Panc1 (cell line): ENCODE results near the gene TOB2. TPM values are rescaled to one million over a fixed set of nuclear protein-coding genes. Genes with fewer than 3 reads are reported as not detected.
A peak's percentile ranks its signal among the peaks of the same experiment; 100 is the strongest.

Experiments
- ATAC-seq: fragments of 200-7000 bp; cut with Tn5 transposase; 2 replicates; pipeline ENCODE4 v1.9.1; 2020; ENCODE audit warnings: mild to moderate bottlenecking, moderate library complexity
- BruUV-seq: library from RNA; stranded (reverse); fragments of 400-500 nt; replicated peaks from 2 replicates; lab custom pipeline; 2021; lab: Mats Ljungman, UMichigan
- CTCF ChIA-PET: fragments of 300-600 bp; sonication (Branson Sonifier 250); formaldehyde crosslinking; loops from one replicate; lab custom pipeline; 2022; ENCODE audit warnings: antibody characterized with exemption; lab: Charles Lee
- POLR2A ChIA-PET: fragments of 300-600 bp; sonication (Branson Sonifier 250); formaldehyde crosslinking; loops from one replicate; lab custom pipeline; 2022; ENCODE audit warnings: antibody characterized with exemption; lab: Charles Lee
- DNase-seq: peaks from one replicate; pipeline ENCODE4 v3.0.0-alpha.2; 2010; ENCODE audit warnings: low read depth, low spot score
- H3K27ac ChIP-seq: 2 replicates; pipeline ENCODE4 v1.5.1; 2011; ENCODE audit warnings: mild to moderate bottlenecking, low read length, inconsistent platforms
- H3K27me3 ChIP-seq: fragments of 200-500 bp; sonication (Bioruptor generic); 2 replicates; pipeline ENCODE4 v1.6.0; 2014; ENCODE audit warnings: low read length, inconsistent platforms; ENCODE audit not compliant: control insufficient read depth, insufficient read depth
- H3K36me3 ChIP-seq: fragments of 200-500 bp; sonication (Bioruptor generic); 2 replicates; pipeline ENCODE4 v1.5.1; 2014; ENCODE audit warnings: inconsistent platforms, mild to moderate bottlenecking, low read length, moderate library complexity; ENCODE audit not compliant: control insufficient read depth, insufficient read depth
- H3K4me1 ChIP-seq: 2 replicates; pipeline ENCODE4 v1.5.1; 2011; ENCODE audit warnings: inconsistent platforms, mild to moderate bottlenecking, low read length, moderate library complexity; ENCODE audit not compliant: control insufficient read depth, insufficient read depth
- H3K4me3 ChIP-seq, 2 experiments: 2 replicates each; pipeline ENCODE4 v1.5.1; 2011 to 2012; ENCODE audit warnings: low read depth in 2 of 2, low read length in 2 of 2, mild to moderate bottlenecking in 2 of 2, inconsistent platforms in 1 of 2, moderate library complexity in 1 of 2
- H3K9me3 ChIP-seq: fragments of 200-500 bp; sonication (Bioruptor generic); 2 replicates; pipeline ENCODE4 v1.5.1; 2014; ENCODE audit warnings: low read depth, mild to moderate bottlenecking, inconsistent platforms, low read length, moderate library complexity; ENCODE audit not compliant: control insufficient read depth, insufficient read depth
- CTCF ChIP-seq: fragments of 450-650 bp; IDR thresholded peaks from 2 replicates; pipeline ENCODE4 v1.5.1; 2017; ENCODE audit warnings: mild to moderate bottlenecking
- POLR2AphosphoS5 ChIP-seq: IDR thresholded peaks from 2 replicates; pipeline ENCODE4 v1.6.1; 2012; ENCODE audit warnings: mild to moderate bottlenecking, low read depth, low read length, moderate library complexity
- SIN3A ChIP-seq: IDR thresholded peaks from 2 replicates; pipeline ENCODE4 v1.6.1; 2012; ENCODE audit warnings: low read depth, mild to moderate bottlenecking, low read length, moderate library complexity, borderline replicate concordance; ENCODE audit not compliant: insufficient read depth
- TCF7L2 ChIP-seq: IDR thresholded peaks from 2 replicates; pipeline ENCODE4 v1.6.1; 2011; ENCODE audit warnings: mild to moderate bottlenecking, low read depth, low read length, inconsistent platforms
- in situ Hi-C: cut with HindIII; loops from 2 replicates; pipeline ENCODE4 v1.10.0; 2016; ENCODE audit warnings: low sequenced_read_pairs, low pct_unique_long_range_greater_than_20kb
- intact Hi-C: fragments of 100-400 bp; cut with micrococcal nuclease; formaldehyde crosslinking; loops from one replicate; pipeline ENCODE4 v1.10.0; 2022; ENCODE audit not compliant: unreplicated experiment
- total RNA-seq: library from RNA; stranded (reverse); gene quantifications from one replicate; pipeline ENCODE4 v1.2.1, GENCODE V29; 2021; ENCODE audit not compliant: unreplicated experiment
- TF ChIP-seq, protein P1 (sequence below), 2 experiments: IDR thresholded peaks; 2 replicates each; pipeline ENCODE4 v1.6.1; 2011 to 2012; ENCODE audit warnings: low read depth in 2 of 2, control low read depth in 1 of 2, low read length in 1 of 2, mild to moderate bottlenecking in 1 of 2, moderate library complexity in 1 of 2; ENCODE audit not compliant: insufficient read depth in 1 of 2

The TOB2 gene
- total RNA-seq, 1 experiment from 2014 or later, result 43.6 TPM

- 0 out of 2 replicates have a peak, but pooled peaks have one; percentile 27 for ATAC-seq
These were observed 34.7 kb upstream of the TOB2 start for GRCh38 chr22:41481131-41481830.

DNA sequence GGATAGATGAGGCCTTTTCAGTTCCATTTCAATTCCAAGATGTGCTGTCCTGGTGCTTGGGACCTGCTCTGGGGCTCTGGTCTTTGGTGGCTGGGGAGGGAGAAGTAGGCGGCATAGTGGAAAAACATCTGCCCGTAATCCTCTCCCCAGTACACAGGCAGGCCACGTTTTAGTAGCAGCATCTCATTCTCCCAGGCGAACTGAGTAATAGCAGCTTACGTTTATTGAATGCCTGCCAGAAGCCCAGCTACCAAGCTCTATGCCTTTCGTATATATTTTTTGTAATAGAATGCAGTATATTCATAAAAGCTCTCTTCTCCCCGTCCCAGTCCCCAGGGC, 33.8 kb upstream of the TOB2 start:
- intact Hi-C loops, result no loop called here
- Histone ChIP-seq H3K27me3 (no peaks in the 10 kb centered on the region), H3K4me3 (no peak overlapping the region), H3K36me3 (no peaks in the 10 kb centered on the region), H3K27ac (no peak overlapping the region), H3K4me1 (peaks cover 37% of the 10 kb centered on the region), H3K9me3 (no peaks in the 10 kb centered on the region)
- DNase-seq, result no peak
- ChIA-PET POLR2A (no interaction called here), CTCF (no interaction called here)
- TF ChIP-seq SIN3A, result no peak
- no peak for TF ChIP-seq CTCF
- TF ChIP-seq TCF7L2, result no peak
- no peak for TF ChIP-seq POLR2AphosphoS5
- TF ChIP-seq, protein P1, sequence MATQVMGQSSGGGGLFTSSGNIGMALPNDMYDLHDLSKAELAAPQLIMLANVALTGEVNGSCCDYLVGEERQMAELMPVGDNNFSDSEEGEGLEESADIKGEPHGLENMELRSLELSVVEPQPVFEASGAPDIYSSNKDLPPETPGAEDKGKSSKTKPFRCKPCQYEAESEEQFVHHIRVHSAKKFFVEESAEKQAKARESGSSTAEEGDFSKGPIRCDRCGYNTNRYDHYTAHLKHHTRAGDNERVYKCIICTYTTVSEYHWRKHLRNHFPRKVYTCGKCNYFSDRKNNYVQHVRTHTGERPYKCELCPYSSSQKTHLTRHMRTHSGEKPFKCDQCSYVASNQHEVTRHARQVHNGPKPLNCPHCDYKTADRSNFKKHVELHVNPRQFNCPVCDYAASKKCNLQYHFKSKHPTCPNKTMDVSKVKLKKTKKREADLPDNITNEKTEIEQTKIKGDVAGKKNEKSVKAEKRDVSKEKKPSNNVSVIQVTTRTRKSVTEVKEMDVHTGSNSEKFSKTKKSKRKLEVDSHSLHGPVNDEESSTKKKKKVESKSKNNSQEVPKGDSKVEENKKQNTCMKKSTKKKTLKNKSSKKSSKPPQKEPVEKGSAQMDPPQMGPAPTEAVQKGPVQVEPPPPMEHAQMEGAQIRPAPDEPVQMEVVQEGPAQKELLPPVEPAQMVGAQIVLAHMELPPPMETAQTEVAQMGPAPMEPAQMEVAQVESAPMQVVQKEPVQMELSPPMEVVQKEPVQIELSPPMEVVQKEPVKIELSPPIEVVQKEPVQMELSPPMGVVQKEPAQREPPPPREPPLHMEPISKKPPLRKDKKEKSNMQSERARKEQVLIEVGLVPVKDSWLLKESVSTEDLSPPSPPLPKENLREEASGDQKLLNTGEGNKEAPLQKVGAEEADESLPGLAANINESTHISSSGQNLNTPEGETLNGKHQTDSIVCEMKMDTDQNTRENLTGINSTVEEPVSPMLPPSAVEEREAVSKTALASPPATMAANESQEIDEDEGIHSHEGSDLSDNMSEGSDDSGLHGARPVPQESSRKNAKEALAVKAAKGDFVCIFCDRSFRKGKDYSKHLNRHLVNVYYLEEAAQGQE (IDR thresholded peaks at IDR 0.05; ENCODE audit: insufficient read depth in 1 of 2, low read depth in 2 of 2, low read length in 1 of 2), result no peak
- no peak for ATAC-seq
- BruUV-seq, result no TSS peak
- in situ Hi-C loops, result no loop called here

More at GRCh38 chr22:41481131-41481830, 34.7 kb upstream of the TOB2 start:
- H3K4me3 ChIP-seq, result no peak overlapping the region
- H3K27ac ChIP-seq, result no peak overlapping the region
- POLR2A ChIA-PET, result no interaction called here
- H3K9me3 ChIP-seq, result no peaks in the 10 kb centered on the region
- BruUV-seq, result TSS peak; percentile 32
- H3K27me3 ChIP-seq, result no peaks in the 10 kb centered on the region
- DNase-seq, result peak; percentile 4
- TF ChIP-seq, protein P1 (IDR thresholded peaks at IDR 0.05; ENCODE audit: insufficient read depth in 1 of 2, low read depth in 2 of 2, low read length in 1 of 2), result no peak
- TF ChIP-seq SIN3A, result no peak
- no peak for TF ChIP-seq CTCF
- TF ChIP-seq POLR2AphosphoS5, result no peak
- TF ChIP-seq TCF7L2, result no peak
- H3K36me3 ChIP-seq, result no peaks in the 10 kb centered on the region
- peaks cover 37% of the 10 kb centered on the region for H3K4me1 ChIP-seq
- CTCF ChIA-PET, result no interaction called here
- intact Hi-C loops, result no loop called here
- in situ Hi-C loops, result no loop called here
